H1 (cell line): Measurements from ENCODE around the gene IL32. TPM values are rescaled to one million over a fixed set of nuclear protein-coding genes. Genes with fewer than 3 reads are reported as not detected.

Source experiments
- CTCF ChIA-PET: fragments of 300-600 bp; sonication (Branson Sonifier 250); formaldehyde crosslinking; loops from one replicate; lab custom pipeline; 2021; ENCODE audit not compliant: partially characterized antibody; lab: Charles Lee
- POLR2A ChIA-PET: fragments of 300-600 bp; sonication (Branson Sonifier 250); formaldehyde crosslinking; loops from one replicate; lab custom pipeline; 2021; ENCODE audit warnings: inconsistent platforms; ENCODE audit not compliant: partially characterized antibody; lab: Charles Lee
- DNase-seq, 2 experiments: peaks; one replicate each; pipeline versions ENCODE4 v3.0.0 to v3.0.0-alpha.2; 2010 to 2022; ENCODE audit warnings: low spot score in 2 of 2, low read depth in 1 of 2, mixed read lengths in 1 of 2
- FAIRE-seq: peaks from 2 replicates; lab custom pipeline; 2011; peaks lifted over from hg19 to GRCh38; lab: Jason Lieb, UNC
- H2AFZ ChIP-seq: 2 replicates; pipeline ENCODE4 v1.8.1; 2012; ENCODE audit warnings: low read length, inconsistent platforms
- H2AK5ac ChIP-seq: 2 replicates; pipeline ENCODE4 v1.6.1; 2013; ENCODE audit warnings: low read depth, low read length
- H2BK120ac ChIP-seq: replicated peaks from 2 replicates; pipeline ENCODE3; 2013; ENCODE audit warnings: low read depth, low read length, inconsistent platforms
- H2BK12ac ChIP-seq: 2 replicates; pipeline ENCODE4 v1.6.1; 2013; ENCODE audit warnings: low read depth, low read length
- H2BK15ac ChIP-seq: 2 replicates; pipeline ENCODE4 v1.6.1; 2013; ENCODE audit warnings: low read length
- H2BK20ac ChIP-seq: 2 replicates; pipeline ENCODE4 v1.6.1; 2013; ENCODE audit warnings: low read length
- H2BK5ac ChIP-seq: 2 replicates; pipeline ENCODE4 v1.6.1; 2013; ENCODE audit warnings: low read depth, low read length
- H3K14ac ChIP-seq: 2 replicates; pipeline ENCODE4 v1.6.1; 2013; ENCODE audit warnings: inconsistent platforms; ENCODE audit not compliant: insufficient read length
- H3K18ac ChIP-seq: 2 replicates; pipeline ENCODE4 v1.6.1; 2013; ENCODE audit warnings: low read length; ENCODE audit errors: extremely low read depth
- H3K23ac ChIP-seq: 2 replicates; pipeline ENCODE4 v1.6.1; 2013; ENCODE audit warnings: inconsistent platforms; ENCODE audit not compliant: insufficient read length
- H3K23me2 ChIP-seq: 2 replicates; pipeline ENCODE4 v1.6.1; 2013; ENCODE audit warnings: low read depth, low read length
- H3K27ac ChIP-seq: 2 replicates; pipeline ENCODE4 v1.6.1; 2011; ENCODE audit warnings: low read depth, low read length, inconsistent platforms
- H3K27me3 ChIP-seq, 4 experiments: replicated peaks in 1 of 4; 1 replicate in 1 of 4; 2 replicates in 3 of 4; pipeline versions ENCODE4 v1.6.1 to v1.8.1; 2011 to 2013; ENCODE audit warnings: low read length in 3 of 4, mild to moderate bottlenecking in 3 of 4, inconsistent platforms in 2 of 4, mixed read lengths in 2 of 4, moderate library complexity in 1 of 4; ENCODE audit not compliant: control insufficient read depth in 3 of 4, insufficient read depth in 3 of 4; ENCODE audit errors: extremely low read depth in 1 of 4
- H3K36me3 ChIP-seq, 4 experiments: 2 replicates each; pipeline versions ENCODE4 v1.6.1 to v1.8.1; 2011 to 2013; ENCODE audit warnings: mild to moderate bottlenecking in 4 of 4, low read length in 3 of 4, moderate library complexity in 2 of 4, control low read depth in 1 of 4, inconsistent platforms in 1 of 4; ENCODE audit not compliant: insufficient read depth in 4 of 4, control insufficient read depth in 2 of 4
- H3K4ac ChIP-seq: replicated peaks from 2 replicates; pipeline ENCODE3; 2013; ENCODE audit warnings: low read length, low read depth, mixed read lengths, inconsistent platforms; ENCODE audit not compliant: insufficient read length
- H3K4me1 ChIP-seq, 4 experiments: replicated peaks in 1 of 4; 1 replicate in 1 of 4; 2 replicates in 3 of 4; pipeline versions ENCODE4 v1.6.1 to v1.8.1; 2011 to 2013; ENCODE audit warnings: low read length in 3 of 4, inconsistent platforms in 2 of 4, mixed read lengths in 1 of 4; ENCODE audit not compliant: insufficient read depth in 4 of 4, control insufficient read depth in 3 of 4
- H3K4me2 ChIP-seq, 2 experiments: 2 replicates each; pipeline versions ENCODE4 v1.6.1 to v1.8.1; 2011 to 2013; ENCODE audit warnings: low read depth in 2 of 2, low read length in 2 of 2, control low read depth in 1 of 2, inconsistent platforms in 1 of 2, mild to moderate bottlenecking in 1 of 2; ENCODE audit not compliant: insufficient read depth in 1 of 2
- H3K4me3 ChIP-seq, 4 experiments: fragments of 200-600, 300-600 bp in 1 of 4; sonication (generic), shearing (Covaris generic), sonication (Bioruptor Twin) in 1 of 4; 2 replicates each; pipeline versions ENCODE4 v1.5.1 to v1.8.1; 2011 to 2016; ENCODE audit warnings: low read length in 4 of 4, low read depth in 3 of 4, control low read depth in 2 of 4, inconsistent platforms in 2 of 4, mild to moderate bottlenecking in 2 of 4, mixed read lengths in 1 of 4, moderate library complexity in 1 of 4; ENCODE audit not compliant: insufficient read depth in 2 of 4; ENCODE audit errors: extremely low read depth in 1 of 4
- H3K56ac ChIP-seq: replicated peaks from 2 replicates; pipeline ENCODE3; 2013; ENCODE audit warnings: low read depth, mild to moderate bottlenecking, mixed read lengths, low read length, inconsistent platforms; ENCODE audit not compliant: insufficient read length
- H3K79me1 ChIP-seq: 2 replicates; pipeline ENCODE4 v1.6.1; 2013; ENCODE audit warnings: low read depth, low read length, control low read depth
- H3K79me2 ChIP-seq, 2 experiments: 2 replicates each; pipeline versions ENCODE4 v1.6.1 to v1.8.1; 2012 to 2013; ENCODE audit warnings: low read length in 2 of 2, mild to moderate bottlenecking in 2 of 2, inconsistent platforms in 1 of 2; ENCODE audit not compliant: insufficient read depth in 2 of 2, control insufficient read depth in 1 of 2
- H3K9ac ChIP-seq, 4 experiments: replicated peaks in 1 of 4; 1 replicate in 1 of 4; 2 replicates in 3 of 4; pipeline versions ENCODE4 v1.6.1 to v1.8.1; 2011 to 2013; ENCODE audit warnings: low read depth in 3 of 4, low read length in 3 of 4, control low read depth in 2 of 4, mild to moderate bottlenecking in 2 of 4, moderate library complexity in 2 of 4, inconsistent platforms in 1 of 4; ENCODE audit errors: extremely low read depth in 1 of 4
- H3K9me3 ChIP-seq, 2 experiments: 2 replicates each; pipeline versions ENCODE4 v1.6.1 to v1.8.1; 2012 to 2013; ENCODE audit warnings: mild to moderate bottlenecking in 2 of 2, moderate library complexity in 2 of 2, control low read depth in 1 of 2, inconsistent platforms in 1 of 2, low read depth in 1 of 2, low read length in 1 of 2, mixed read lengths in 1 of 2; ENCODE audit not compliant: insufficient read depth in 2 of 2
- H4K20me1 ChIP-seq, 2 experiments: replicated peaks in 1 of 2; 2 replicates each; pipeline versions ENCODE3 to v1.8.1; 2011 to 2013; ENCODE audit warnings: inconsistent platforms in 2 of 2, low read length in 2 of 2, mild to moderate bottlenecking in 1 of 2; ENCODE audit not compliant: insufficient read depth in 2 of 2, control insufficient read depth in 1 of 2
- H4K5ac ChIP-seq: 2 replicates; pipeline ENCODE4 v1.6.1; 2013; ENCODE audit warnings: low read length, low read depth, mixed read lengths, inconsistent platforms; ENCODE audit not compliant: insufficient read length
- H4K8ac ChIP-seq: 2 replicates; pipeline ENCODE4 v1.8.0; 2013; ENCODE audit warnings: mild to moderate bottlenecking, moderate library complexity, low read length, inconsistent platforms; ENCODE audit not compliant: insufficient read depth; ENCODE audit errors: extremely low read depth
- H4K91ac ChIP-seq: replicated peaks from 2 replicates; pipeline ENCODE3; 2013; ENCODE audit warnings: low read length, mixed read lengths, inconsistent platforms; ENCODE audit not compliant: insufficient read length
- BCL11A ChIP-seq, 2 experiments: IDR thresholded peaks; one replicate each; pipeline ENCODE4 v1.6.1; 2011; ENCODE audit warnings: low read depth in 2 of 2, low read length in 2 of 2, mild to moderate bottlenecking in 2 of 2
- E2F6 ChIP-seq: IDR thresholded peaks from 2 replicates; pipeline ENCODE4 v1.6.1; 2012; ENCODE audit warnings: inconsistent platforms
- EZH2 ChIP-seq: fragments of 200-600 bp; sonication (generic); IDR thresholded peaks from 2 replicates; pipeline ENCODE4 v1.7.1; 2012; ENCODE audit warnings: low read depth, mild to moderate bottlenecking, moderate library complexity, low read length, inconsistent platforms; ENCODE audit not compliant: severe bottlenecking
- GABPA ChIP-seq: IDR thresholded peaks from 2 replicates; pipeline ENCODE4 v1.6.1; 2011; ENCODE audit warnings: mild to moderate bottlenecking, low read length, moderate library complexity, borderline replicate concordance; ENCODE audit not compliant: insufficient read depth
- KDM4A ChIP-seq: IDR thresholded peaks from one replicate; pipeline ENCODE4 v1.7.1; 2012; ENCODE audit warnings: low read depth, mild to moderate bottlenecking, moderate library complexity, low read length, inconsistent platforms; ENCODE audit not compliant: severe bottlenecking
- RBBP5 ChIP-seq: IDR thresholded peaks from 2 replicates; pipeline ENCODE4 v1.7.1; 2012; ENCODE audit warnings: low read depth, mild to moderate bottlenecking, inconsistent platforms, low read length, moderate library complexity, borderline replicate concordance
- SP4 ChIP-seq: IDR thresholded peaks from 2 replicates; pipeline ENCODE4 v1.6.1; 2012; ENCODE audit warnings: low read length, inconsistent platforms
- SRF ChIP-seq: IDR thresholded peaks from 2 replicates; pipeline ENCODE4 v1.6.1; 2011; ENCODE audit warnings: mild to moderate bottlenecking, low read depth, low read length, moderate library complexity
- YY1 ChIP-seq: IDR thresholded peaks from 2 replicates; pipeline ENCODE4 v1.6.1; 2011; ENCODE audit warnings: low read depth, mild to moderate bottlenecking, low read length
- ZNF274 ChIP-seq: IDR thresholded peaks from 2 replicates; pipeline ENCODE4 v1.7.0; 2012; ENCODE audit warnings: low read length, borderline replicate concordance; ENCODE audit errors: extremely low read depth
- WGBS, 2 experiments: shearing (Covaris generic) in 1 of 2; methylation state at CpG; one replicate each; pipeline versions ENCODE4 v1.1.6 to v1.1.7; 2013 to 2015; ENCODE audit warnings: low lambda C conversion rate in 2 of 2, mixed read lengths in 2 of 2, inconsistent platforms in 1 of 2, low coverage in 1 of 2, missing lambda C conversion rate in 1 of 2; ENCODE audit not compliant: insufficient replicate concordance in 2 of 2, insufficient coverage in 1 of 2, insufficient read length in 1 of 2; ENCODE audit errors: extremely low coverage in 1 of 2, missing lambda C conversion rate in 1 of 2; 5-methylcytosine and 5-hydroxymethylcytosine counted together
- polyA plus RNA-seq, 7 experiments: library from polyadenylated mRNA; depleted of rRNA in 3 of 7; stranded (reverse) in 5 of 7; unstranded in 2 of 7; fragments of >200 nt in 5 of 7; fragments of 200-250 nt in 2 of 7; gene quantifications; 1 replicate in 5 of 7; 2 replicates in 1 of 7; 4 replicates in 1 of 7; pipeline versions ENCODE4 v1.2.1 to v1.2.3, GENCODE V29; 2011 to 2013; ENCODE audit warnings: missing spikeins in 2 of 7, mixed read lengths in 2 of 7
- total RNA-seq: library from RNA; stranded (reverse); fragmentation: NEBNext Ultra II Directional; extraction: Animal tissue kit (Norgen Biotek cat#: 25700); gene quantifications from 2 replicates; pipeline ENCODE4 v1.2.1, GENCODE V29; 2021

IL32 gene
- total and polyA plus RNA-seq, 2 of the 8 experiments (the other 6 are each of a cell fraction or from before 2014, with no cell fraction given): 2.7 to 5.0 TPM

GRCh38 chr16:3085868-3086595 is 20.6 kb downstream of the IL32 start:
- H2BK20ac ChIP-seq: no peak overlapping the region
- DNase-seq (no peak), FAIRE-seq (no peak)
- H2BK5ac ChIP-seq: no peak overlapping the region
- H3K14ac ChIP-seq: no peak overlapping the region
- H2BK12ac ChIP-seq: no peak overlapping the region
- no peak overlapping the region for H2BK15ac ChIP-seq
- H3K56ac ChIP-seq: no peak overlapping the region
- POLR2A ChIA-PET: interaction anchor here (0.8 to 5.5 kb wide), 9 partner anchors 13 to 52 kb away, joined by 3 to 137 read pairs (median 5); partner anchors contain the start of gene ZSCAN10
- WGBS, 2 experiments: 95% methylated on average over 17 of the region's 17 CpGs; no CpG with 5 or more reads in 1 of the 2 experiments
- H4K91ac ChIP-seq: no peak overlapping the region
- H3K23ac ChIP-seq: no peak overlapping the region
- H3K4me1 ChIP-seq: peaks cover 0 to 6% (median 5%) of the 10 kb centered on the region in 4 experiments; a peak in 6 of 7 replicates
- no peaks in the 10 kb centered on the region for H3K23me2 ChIP-seq
- no peak overlapping the region for H3K9ac ChIP-seq
- no peak overlapping the region for H4K5ac ChIP-seq
- H4K8ac ChIP-seq: peak overlapping the region; percentile 36; the same call in 1 of the 2 replicates
- peaks cover 14 to 31% (median 24%) of the 10 kb centered on the region in 4 experiments for H3K36me3 ChIP-seq
- no peak overlapping the region for H3K27ac ChIP-seq
- H3K79me1 ChIP-seq: peaks cover 3% of the 10 kb centered on the region
- H2BK120ac ChIP-seq: no peak overlapping the region
- TF ChIP-seq EZH2 (no peak), SP4 (no peak), E2F6 (no peak), BCL11A (IDR thresholded peaks at IDR 0.05; ENCODE audit: low read depth in 2 of 2, low read length in 2 of 2) (no peak), KDM4A (no peak), RBBP5 (no peak), GABPA (no peak), ZNF274 (no peak), SRF (no peak), YY1 (no peak)
- H2AK5ac ChIP-seq: no peak overlapping the region
- H3K4me3 ChIP-seq: no peak overlapping the region
- no peaks in the 10 kb centered on the region for H3K27me3 ChIP-seq
- CTCF ChIA-PET: interaction anchor here (1.2 to 4.8 kb wide), 3 partner anchors 13 to 43 kb away, joined by 3 to 30 read pairs (median 14); partner anchors contain the start of gene ZSCAN10
- no peak overlapping the region for H2AFZ ChIP-seq
- H3K79me2 ChIP-seq: no peaks in the 10 kb centered on the region; a peak in 1 of 4 replicates
- peaks cover 13 to 18% of the 10 kb centered on the region in 2 experiments for H4K20me1 ChIP-seq
- H3K4ac ChIP-seq: no peak overlapping the region
- no peak overlapping the region for H3K4me2 ChIP-seq
- no peaks in the 10 kb centered on the region for H3K9me3 ChIP-seq
- H3K18ac ChIP-seq: no peak overlapping the region
